HG03060 (cell line): ENCODE data around the gene NCLN.
"Not testable (repeated sequence)": the region's sequence is repeated elsewhere in the genome, so short reads cannot be mapped to it uniquely, and the experiment has no call there.

Experiments
- ATAC-seq: cut with Tn5 transposase; IDR thresholded peaks from one replicate; pipeline ENCODE4 v1.9.1; 2021; ENCODE audit warnings: low read depth, moderate number of reproducible peaks; ENCODE audit not compliant: unreplicated experiment

Gene NCLN

GRCh38 chr19:3185461-3186159 lies at the start of gene NCLN:
NCLN (plus strand) TSS chr19:3185930; CDS start chr19:3186031, 101 bp downstream.
- peak; percentile 40 for ATAC-seq

- ATAC-seq = no peak
Measured at GRCh38 chr19:3135961-3136683, 49.6 kb upstream of the NCLN start, which contains the start of gene GNA15. GNA15 (plus strand) TSS chr19:3136033; CDS start chr19:3136451, 418 bp downstream.

GRCh38 chr19:3136684-3137055 lies 49.1 kb upstream of the NCLN start:
- no peak for ATAC-seq

GRCh38 chr19:3137119-3137518 lies 48.6 kb upstream of the NCLN start:
- ATAC-seq = no peak

- no peak for ATAC-seq
Measured at GRCh38 chr19:3138268-3138667, 47.5 kb upstream of the NCLN start.

GRCh38 chr19:3140667-3141038 lies 45.1 kb upstream of the NCLN start:
- ATAC-seq = no peak

GRCh38 chr19:3142292-3142670 lies 43.4 kb upstream of the NCLN start:
- no peak for ATAC-seq

GRCh38 chr19:3142781-3143337 lies 42.9 kb upstream of the NCLN start:
- ATAC-seq = no peak

GRCh38 chr19:3145909-3146676 lies 39.6 kb upstream of the NCLN start:
- ATAC-seq = no peak

GRCh38 chr19:3146677-3147100 lies 39.0 kb upstream of the NCLN start:
- ATAC-seq = no peak

GRCh38 chr19:3148503-3148902 lies 37.2 kb upstream of the NCLN start:
- no peak for ATAC-seq

GRCh38 chr19:3149089-3149488 lies 36.6 kb upstream of the NCLN start:
- no peak for ATAC-seq

- no peak for ATAC-seq
Measured at GRCh38 chr19:3149526-3150505, 35.9 kb upstream of the NCLN start.

GRCh38 chr19:3150739-3151329 lies 34.9 kb upstream of the NCLN start:
- ATAC-seq = no peak

GRCh38 chr19:3151563-3152418 lies 33.9 kb upstream of the NCLN start:
- ATAC-seq = no peak

- no peak for ATAC-seq
Measured at GRCh38 chr19:3152419-3152780, 33.3 kb upstream of the NCLN start.

GRCh38 chr19:3153286-3154230 lies 32.2 kb upstream of the NCLN start:
- no peak for ATAC-seq

- not testable (repeated sequence) for ATAC-seq
Measured at GRCh38 chr19:3154447-3154846, 31.3 kb upstream of the NCLN start.
